Kidney capillary endothelial cell (primary cell): Measurements from ENCODE around the gene IL1RAPL1.

Source experiments
- DNase-seq: peaks from one replicate; pipeline ENCODE4 v3.0.0-alpha.2; 2018; ENCODE audit warnings: low spot score

The IL1RAPL1 gene

DNA sequence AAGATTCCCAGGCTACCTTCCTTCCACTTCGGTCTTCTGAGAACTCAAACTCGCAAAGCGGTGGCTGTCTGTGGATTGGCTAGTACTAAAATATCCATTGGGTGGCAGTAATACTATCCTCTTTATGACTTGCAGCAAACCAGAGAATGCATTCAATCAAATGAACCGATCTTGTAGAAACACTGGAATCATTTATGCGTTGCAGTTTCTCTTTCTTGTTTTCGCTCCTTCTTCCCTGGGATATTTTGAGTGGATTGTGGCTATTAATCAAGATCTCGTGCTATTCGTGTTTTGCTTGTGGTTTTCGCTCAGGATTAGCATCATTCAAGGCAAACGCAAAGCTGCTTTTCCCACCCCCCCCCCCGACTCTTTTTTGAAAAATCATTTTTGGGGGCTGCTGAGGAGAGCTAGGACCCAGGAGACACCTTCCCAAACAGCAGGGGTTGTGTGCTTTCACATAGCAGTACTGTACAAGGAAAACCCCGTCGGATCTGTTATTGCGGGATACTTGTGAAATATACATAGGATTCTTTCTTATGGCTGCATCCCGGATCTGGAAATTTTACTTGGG is at the start of gene IL1RAPL1:
IL1RAPL1 (plus strand) TSS at position 466 of the 571 bp plus-strand sequence.
- DNase-seq, result peak; percentile 33

- no peak for DNase-seq
Measured at GRCh38 chrX:28542791-28543190, 44.5 kb upstream of the IL1RAPL1 start.

DNA sequence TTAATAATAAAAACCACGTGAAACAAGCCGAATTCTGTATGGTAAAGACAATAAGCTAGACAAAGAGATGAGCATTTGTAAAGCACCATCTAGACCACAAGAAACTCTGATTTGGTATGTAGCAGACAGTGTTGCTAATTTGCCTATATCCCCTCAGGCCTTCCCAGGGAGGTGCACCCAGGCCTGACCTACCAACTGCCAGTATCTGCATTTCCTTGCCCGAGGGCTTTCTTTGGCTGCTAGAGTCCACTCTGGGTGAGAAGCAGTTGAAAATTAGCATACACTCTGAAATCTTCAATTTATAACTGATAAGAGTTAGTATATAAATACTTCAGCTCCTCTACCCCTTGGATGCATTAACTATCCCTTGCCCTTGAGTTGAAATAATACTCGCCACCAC is 37.4 kb upstream of the IL1RAPL1 start:
- no peak for DNase-seq

DNA sequence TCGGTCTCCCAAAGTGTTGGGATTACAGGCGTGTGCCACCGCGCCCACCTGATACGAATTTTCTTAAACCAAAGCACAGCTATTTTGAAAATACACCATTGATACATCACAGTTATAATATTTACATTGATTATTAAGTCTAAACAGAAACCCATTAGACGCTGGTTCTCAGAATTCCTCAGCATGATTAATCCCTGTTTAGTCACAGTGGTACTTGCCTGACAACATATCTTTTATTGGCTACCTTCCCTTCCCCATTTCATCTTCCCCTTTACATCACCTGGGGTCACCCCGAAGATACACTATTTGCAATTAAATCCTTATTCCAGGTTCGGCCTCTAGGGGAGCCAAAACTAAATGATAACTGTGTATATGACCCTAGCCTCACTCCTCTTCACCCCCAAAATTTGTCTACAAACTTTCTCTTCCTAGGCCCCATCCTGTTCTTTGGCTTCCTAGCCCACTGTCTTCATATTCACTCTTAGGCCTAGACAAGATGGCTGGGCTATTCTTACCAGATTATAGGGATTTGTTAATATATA is 36.8 kb upstream of the IL1RAPL1 start:
- no peak for DNase-seq

DNA sequence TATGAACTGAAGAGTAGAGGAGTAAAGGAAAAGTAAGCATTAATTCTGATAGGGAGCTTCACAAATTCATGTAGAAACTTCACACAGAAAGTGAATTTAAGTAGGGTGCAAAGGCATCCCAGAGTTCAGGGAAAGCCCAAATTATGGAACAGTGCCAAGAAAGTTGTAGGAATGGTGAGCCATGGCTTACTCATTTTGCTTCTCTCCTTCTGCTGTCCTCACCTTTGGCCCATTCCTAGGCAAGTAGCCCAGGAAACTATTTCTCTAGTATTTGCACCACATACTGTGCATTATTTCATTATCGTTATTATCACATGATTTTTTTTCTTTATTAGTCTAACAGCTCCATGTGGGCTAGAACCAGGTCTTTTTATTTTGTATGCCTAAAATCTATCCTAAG is 34.9 kb upstream of the IL1RAPL1 start:
- no peak for DNase-seq

DNA sequence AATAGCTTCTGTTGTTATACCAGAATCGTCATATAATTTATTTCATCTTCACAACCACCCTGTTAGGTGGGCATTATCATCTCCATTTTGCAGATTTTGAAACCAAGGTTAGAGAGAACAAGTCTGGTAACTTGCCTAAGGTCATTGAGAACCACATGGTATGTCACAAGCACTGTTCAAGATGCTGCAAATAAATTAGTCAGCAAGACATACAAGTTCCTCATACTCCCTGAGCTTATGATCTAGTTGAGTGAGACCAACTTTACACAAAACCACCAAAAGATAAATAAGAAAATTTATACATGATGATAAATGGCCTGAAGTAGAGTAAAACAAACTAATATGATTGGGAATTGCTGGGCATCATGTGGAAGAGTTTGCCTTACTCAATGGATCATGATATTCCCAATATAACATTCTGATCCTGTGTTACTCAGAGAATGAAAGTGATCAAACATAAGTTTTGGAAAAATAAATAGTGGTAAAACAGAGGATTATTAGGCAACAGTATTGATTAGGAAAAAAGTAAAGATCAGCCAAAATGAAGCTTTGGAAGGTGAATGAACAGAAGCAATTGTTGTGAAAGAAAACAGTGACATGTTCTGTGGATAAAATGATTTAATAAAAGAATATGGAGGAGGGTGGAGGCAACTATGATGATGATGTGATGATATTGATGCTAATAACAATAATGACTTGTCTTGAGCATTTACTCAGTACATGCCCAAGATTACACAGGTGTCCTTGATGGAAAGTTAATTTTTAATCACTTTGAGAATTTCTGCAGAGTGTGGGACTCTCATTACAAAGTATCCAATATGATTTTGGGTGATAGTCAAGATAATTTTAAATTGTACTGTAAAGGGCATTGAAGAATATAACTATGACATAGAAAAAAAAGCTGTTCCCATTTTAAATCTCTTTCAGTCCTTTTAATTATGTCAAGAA is 34.1 kb upstream of the IL1RAPL1 start:
- no peak for DNase-seq

- no peak for DNase-seq
Measured at GRCh38 chrX:28576117-28576516, 11.1 kb upstream of the IL1RAPL1 start.

DNA sequence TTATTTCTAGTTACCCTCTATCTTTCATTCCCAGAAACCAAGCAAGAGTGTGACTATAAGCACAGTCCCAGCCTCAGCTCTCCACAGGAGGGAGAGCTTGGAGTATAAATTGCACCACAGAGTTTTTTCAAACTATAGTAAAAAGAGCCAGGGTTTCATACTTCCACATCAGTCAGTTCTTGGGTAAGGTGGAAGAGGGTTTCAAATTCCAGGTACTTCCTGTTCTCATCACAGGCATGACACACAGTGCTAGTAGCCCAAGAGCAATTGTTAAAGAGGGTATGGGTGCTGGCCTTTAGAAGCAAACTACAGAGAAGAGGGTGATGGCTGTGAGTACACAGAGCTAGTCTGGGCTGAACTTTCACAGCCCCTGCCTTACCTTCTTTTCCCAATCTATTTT is 5.7 kb upstream of the IL1RAPL1 start:
- no peak for DNase-seq

- DNase-seq, result no peak
Measured at GRCh38 chrX:28582511-28582910, 4.7 kb upstream of the IL1RAPL1 start.

DNA sequence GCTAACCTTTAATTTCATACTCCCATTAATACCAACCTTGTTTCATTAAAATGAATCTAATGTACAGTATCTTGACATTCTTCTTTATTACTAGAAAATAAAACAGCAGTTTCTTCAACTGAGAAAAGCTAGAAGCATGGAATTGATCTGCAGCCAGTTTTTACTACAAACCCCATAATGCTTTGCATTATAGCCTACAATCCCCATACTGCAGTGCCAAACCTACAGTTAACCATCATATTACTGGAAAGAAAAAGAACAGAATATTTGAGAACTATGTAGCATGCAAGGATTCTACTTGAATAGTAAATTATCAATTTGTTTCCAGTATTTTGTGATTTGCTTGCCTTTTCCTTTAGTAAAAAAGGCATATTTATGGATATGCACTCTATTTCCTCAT is 3.2 kb upstream of the IL1RAPL1 start:
- DNase-seq, result no peak

- no peak for DNase-seq
Measured at GRCh38 chrX:28585767-28586166, 1.5 kb upstream of the IL1RAPL1 start.

DNA sequence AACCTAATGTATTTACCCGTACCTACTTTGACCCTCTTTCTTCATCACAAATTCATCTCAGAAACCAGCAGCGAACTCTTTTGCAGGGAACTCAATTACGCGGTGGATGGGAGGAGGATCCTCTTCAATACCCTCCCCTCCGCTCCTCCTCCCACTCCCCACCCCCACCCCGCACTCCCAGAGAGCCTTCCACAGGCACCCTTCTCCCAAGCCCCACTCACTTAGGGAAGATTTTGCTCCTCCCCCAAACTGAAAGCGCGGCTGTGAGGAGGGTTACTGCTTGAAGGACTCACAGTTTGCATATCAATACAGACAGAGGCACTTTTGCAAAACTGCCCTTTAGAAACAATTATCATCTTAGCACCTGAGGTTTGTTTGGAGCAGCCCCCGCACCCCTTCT is 960 bp upstream of the IL1RAPL1 start:
- no peak for DNase-seq

GRCh38 chrX:28589046-28589445 is 1.8 kb downstream of the IL1RAPL1 start:
- DNase-seq, result no peak

DNA sequence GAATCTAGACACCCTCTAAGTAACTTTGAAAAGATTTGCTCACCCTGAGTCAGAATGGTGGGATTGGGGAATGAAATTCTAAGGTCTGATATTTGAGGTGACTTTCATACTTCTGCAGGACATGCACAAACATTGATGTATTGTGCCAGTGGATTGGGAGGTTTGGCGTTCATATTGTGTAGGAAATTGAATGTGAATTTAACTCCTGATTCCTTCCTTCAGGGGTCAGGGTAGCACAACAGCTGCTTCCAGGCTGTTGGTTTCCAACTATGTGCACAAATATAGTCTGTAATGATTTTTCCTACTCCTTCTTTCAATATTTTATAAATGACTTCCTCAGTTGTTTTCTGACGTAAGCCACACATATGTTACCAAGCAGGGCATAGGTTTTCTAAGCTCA is 3.1 kb downstream of the IL1RAPL1 start:
- no peak for DNase-seq

DNA sequence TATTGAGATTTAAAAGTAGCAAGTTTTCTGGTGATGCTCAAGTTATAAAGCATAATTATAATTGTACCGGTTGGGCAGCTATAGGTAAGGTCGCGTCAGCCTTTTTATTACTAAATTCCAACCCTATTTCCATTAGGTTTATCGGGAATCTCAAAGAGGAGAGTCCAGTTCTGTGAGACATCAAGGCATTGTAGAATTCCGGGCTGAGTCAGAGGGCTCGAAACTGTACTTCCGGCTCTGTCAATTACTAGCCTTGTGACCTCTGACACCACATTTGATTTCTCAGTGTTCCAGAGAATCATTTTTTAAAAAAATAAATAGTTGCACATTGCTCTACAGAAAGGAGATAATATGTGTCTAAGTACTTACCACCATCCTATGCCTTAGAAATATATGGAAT is 4.3 kb downstream of the IL1RAPL1 start:
- DNase-seq, result peak; percentile 36

GRCh38 chrX:28595346-28595745 is 8.1 kb downstream of the IL1RAPL1 start:
- no peak for DNase-seq

DNA sequence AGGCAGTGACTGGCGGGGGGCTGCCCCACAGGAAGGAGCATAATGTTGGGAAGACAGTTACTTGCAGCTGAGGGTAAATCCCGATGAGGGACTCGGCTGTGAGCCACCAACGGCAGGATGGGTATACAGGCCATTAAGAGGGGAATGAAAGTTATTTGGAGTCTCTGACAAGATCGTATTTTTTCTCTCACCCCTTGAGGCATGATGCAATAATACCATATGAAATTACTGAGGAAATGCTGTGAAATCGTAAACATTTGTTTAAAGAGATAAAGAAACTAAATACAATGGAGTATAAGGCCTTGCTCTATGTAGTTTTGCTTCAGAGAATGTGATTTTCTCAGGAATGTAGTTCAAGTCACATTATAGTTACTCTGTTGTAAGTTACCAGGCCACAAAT is 12.7 kb downstream of the IL1RAPL1 start:
- DNase-seq, result no peak

- DNase-seq, result no peak
Measured at GRCh38 chrX:28609003-28609402, 21.8 kb downstream of the IL1RAPL1 start.

DNA sequence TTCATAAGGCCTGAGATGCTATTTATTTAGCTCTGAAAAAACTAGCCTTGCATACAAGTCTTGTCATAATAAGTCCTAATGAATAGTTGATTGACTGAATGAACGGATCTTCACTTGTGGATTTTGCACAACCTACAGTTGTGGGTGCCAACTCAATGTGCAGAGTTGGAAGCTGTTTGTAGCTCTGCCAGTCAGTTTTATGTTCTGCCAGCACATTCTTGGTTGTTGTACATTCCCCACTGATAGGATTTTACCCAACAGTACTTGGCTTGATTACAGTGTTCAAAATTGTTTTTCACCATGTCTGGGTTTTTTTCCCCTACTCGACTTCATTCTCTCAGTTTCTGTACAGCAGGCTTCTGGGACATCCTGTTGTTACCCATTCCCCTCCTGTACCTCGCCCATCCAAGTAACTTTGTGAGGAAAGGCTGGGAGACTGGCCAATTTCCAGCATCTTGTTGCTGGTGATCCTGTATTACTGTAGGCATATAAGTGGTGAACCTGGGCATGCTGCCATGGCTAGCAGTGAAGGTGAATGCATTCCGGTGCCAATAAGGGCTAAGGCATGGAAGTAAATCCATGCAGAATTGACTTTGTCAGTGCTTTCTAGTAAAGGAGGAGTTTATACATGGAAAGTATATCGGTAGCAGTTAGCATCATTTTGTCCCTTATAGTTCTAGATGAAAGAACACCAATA is 22.8 kb downstream of the IL1RAPL1 start:
- DNase-seq, result no peak

DNA sequence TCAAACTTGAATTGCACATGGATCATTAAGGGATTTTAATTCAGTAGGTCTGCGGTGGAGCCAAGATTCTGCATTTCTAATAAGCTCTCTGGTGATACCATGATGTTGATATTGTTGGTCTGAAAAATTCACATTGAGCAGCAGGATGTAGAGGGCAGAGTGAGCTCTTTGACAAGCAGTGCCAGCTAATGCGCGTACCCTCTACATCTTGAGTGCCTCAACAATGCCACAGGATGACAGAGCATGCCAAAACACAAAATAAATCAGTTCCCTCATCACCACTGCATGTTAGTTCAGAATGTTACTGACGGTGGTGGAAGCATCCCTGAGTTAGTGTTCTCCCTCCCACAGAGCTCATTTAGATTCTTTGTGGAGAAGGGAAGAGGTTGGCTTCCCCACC is 23.5 kb downstream of the IL1RAPL1 start:
- DNase-seq, result no peak

DNA sequence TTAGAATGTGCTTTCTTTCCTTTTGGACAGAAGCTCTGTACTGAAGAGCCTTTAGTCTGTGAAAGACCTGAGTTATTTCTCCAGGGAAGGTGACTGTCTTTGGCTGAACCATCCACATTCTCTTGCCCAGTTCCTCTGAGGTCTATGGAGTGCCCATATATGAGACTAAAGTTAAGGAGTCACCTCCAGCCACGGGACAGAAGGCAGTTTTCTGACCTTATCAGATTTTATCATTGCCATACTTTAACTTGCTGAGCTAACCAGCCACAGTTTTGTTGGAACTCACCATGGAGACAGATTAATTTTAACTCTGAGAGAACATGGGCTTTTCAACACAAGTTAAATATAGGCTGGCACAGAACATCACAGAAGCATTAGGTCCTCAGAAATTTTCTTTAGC is 26.3 kb downstream of the IL1RAPL1 start:
- no peak for DNase-seq

GRCh38 chrX:28625223-28625622 is 38.0 kb downstream of the IL1RAPL1 start:
- DNase-seq, result no peak

GRCh38 chrX:28626515-28626914 is 39.3 kb downstream of the IL1RAPL1 start:
- no peak for DNase-seq
